Loucy (cell line): ENCODE measurements around the gene AVPR2.

Experiments
- H2AFZ ChIP-seq: fragments of 200-600 bp; sonication (generic); 2 replicates; pipeline ENCODE4 v1.6.0; 2016; ENCODE audit warnings: antibody characterized with exemption, mild to moderate bottlenecking, low read length, moderate library complexity
- H3F3A ChIP-seq: fragments of 200-600 bp; 2 replicates; pipeline ENCODE4 v1.6.0; 2016; ENCODE audit warnings: antibody characterized with exemption, low read depth, mild to moderate bottlenecking
- H3K27me3 ChIP-seq: fragments of 200-600 bp; sonication (generic); 2 replicates; pipeline ENCODE4 v1.6.1; 2014; ENCODE audit warnings: low read length, mild to moderate bottlenecking; ENCODE audit not compliant: insufficient read depth, poor library complexity, severe bottlenecking
- H3K36me3 ChIP-seq: fragments of 200-600 bp; sonication (generic); 2 replicates; pipeline ENCODE4 v1.6.1; 2016; ENCODE audit warnings: low read length; ENCODE audit not compliant: insufficient read depth
- H3K4me1 ChIP-seq: fragments of 200-600 bp; sonication (generic); 2 replicates; pipeline ENCODE4 v1.5.1; 2014; ENCODE audit warnings: low read length, mild to moderate bottlenecking; ENCODE audit not compliant: insufficient read depth, poor library complexity, severe bottlenecking
- H3K4me2 ChIP-seq: fragments of 200-600 bp; sonication (generic); 2 replicates; pipeline ENCODE4 v1.6.0; 2014; ENCODE audit warnings: antibody characterized with exemption, low read length, low read depth, mild to moderate bottlenecking; ENCODE audit not compliant: poor library complexity, severe bottlenecking
- H3K4me3 ChIP-seq: fragments of 200-600 bp; sonication (generic); 2 replicates; pipeline ENCODE4 v1.5.1; 2014; ENCODE audit warnings: low read length, mild to moderate bottlenecking, mixed read lengths; ENCODE audit not compliant: poor library complexity, severe bottlenecking
- H3K79me2 ChIP-seq: fragments of 200-600 bp; sonication (generic); 2 replicates; pipeline ENCODE4 v1.6.1; 2014; ENCODE audit warnings: low read length; ENCODE audit not compliant: insufficient read depth
- H3K9ac ChIP-seq: fragments of 200-600 bp; sonication (generic); 2 replicates; pipeline ENCODE4 v1.6.0; 2014; ENCODE audit warnings: mild to moderate bottlenecking, low read depth, low read length, moderate library complexity; ENCODE audit not compliant: poor library complexity, severe bottlenecking
- H3K9me2 ChIP-seq: fragments of 200-600 bp; sonication (generic); replicated peaks from 2 replicates; pipeline ENCODE4 v1.6.1; 2016; ENCODE audit warnings: low read depth, low read length, mixed read lengths
- H3K9me3 ChIP-seq: fragments of 200-600 bp; sonication (generic); 2 replicates; pipeline ENCODE4 v1.6.1; 2014; ENCODE audit warnings: mild to moderate bottlenecking, antibody characterized with exemption, low read length, low read depth; ENCODE audit not compliant: insufficient read depth
- H4K20me1 ChIP-seq: fragments of 200-600 bp; sonication (generic); 2 replicates; pipeline ENCODE4 v1.6.0; 2014; ENCODE audit warnings: antibody characterized with exemption, low read length, mild to moderate bottlenecking; ENCODE audit not compliant: insufficient read depth, poor library complexity, severe bottlenecking
- EZH2phosphoT487 ChIP-seq: fragments of 200-600 bp; IDR thresholded peaks from 2 replicates; pipeline ENCODE4 v1.6.1; 2018; ENCODE audit warnings: antibody characterized with exemption, mild to moderate bottlenecking, moderate library complexity, borderline replicate concordance
- TF ChIP-seq, protein P1 (sequence below): fragments of 200-600 bp; sonication (generic); conservative IDR thresholded peaks from 2 replicates; pipeline ENCODE4 v1.5.1; 2014; ENCODE audit warnings: mild to moderate bottlenecking, antibody characterized with exemption, low read length

The AVPR2 gene

DNA sequence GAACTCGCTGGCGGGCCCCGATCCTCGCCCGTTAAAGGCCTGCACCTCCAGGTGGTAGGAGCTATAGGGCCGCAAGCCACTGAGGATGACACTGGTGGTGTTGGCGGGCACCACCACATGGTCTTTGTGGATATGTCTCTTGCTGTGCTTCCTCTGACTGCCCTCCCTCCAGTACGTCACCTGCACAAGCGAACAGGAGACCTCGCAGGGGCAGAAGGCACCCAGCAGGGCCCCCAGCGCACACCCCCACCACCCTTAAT, 39.2 kb upstream of the AVPR2 start:
- no peak overlapping the region for H3K4me2 ChIP-seq
- H3K4me3 ChIP-seq, result no peak overlapping the region
- no peaks in the 10 kb centered on the region for H3K36me3 ChIP-seq
- H3K9me2 ChIP-seq, result no peaks in the 10 kb centered on the region
- no peaks in the 10 kb centered on the region for H3K79me2 ChIP-seq
- H3K9ac ChIP-seq, result no peak overlapping the region
- H2AFZ ChIP-seq, result no peak overlapping the region
- no peaks in the 10 kb centered on the region for H3F3A ChIP-seq
- no peak for TF ChIP-seq EZH2phosphoT487
- TF ChIP-seq, protein P1, sequence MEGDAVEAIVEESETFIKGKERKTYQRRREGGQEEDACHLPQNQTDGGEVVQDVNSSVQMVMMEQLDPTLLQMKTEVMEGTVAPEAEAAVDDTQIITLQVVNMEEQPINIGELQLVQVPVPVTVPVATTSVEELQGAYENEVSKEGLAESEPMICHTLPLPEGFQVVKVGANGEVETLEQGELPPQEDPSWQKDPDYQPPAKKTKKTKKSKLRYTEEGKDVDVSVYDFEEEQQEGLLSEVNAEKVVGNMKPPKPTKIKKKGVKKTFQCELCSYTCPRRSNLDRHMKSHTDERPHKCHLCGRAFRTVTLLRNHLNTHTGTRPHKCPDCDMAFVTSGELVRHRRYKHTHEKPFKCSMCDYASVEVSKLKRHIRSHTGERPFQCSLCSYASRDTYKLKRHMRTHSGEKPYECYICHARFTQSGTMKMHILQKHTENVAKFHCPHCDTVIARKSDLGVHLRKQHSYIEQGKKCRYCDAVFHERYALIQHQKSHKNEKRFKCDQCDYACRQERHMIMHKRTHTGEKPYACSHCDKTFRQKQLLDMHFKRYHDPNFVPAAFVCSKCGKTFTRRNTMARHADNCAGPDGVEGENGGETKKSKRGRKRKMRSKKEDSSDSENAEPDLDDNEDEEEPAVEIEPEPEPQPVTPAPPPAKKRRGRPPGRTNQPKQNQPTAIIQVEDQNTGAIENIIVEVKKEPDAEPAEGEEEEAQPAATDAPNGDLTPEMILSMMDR, result no peak
- no peaks in the 10 kb centered on the region for H4K20me1 ChIP-seq
- no peaks in the 10 kb centered on the region for H3K4me1 ChIP-seq
- H3K9me3 ChIP-seq, result no peaks in the 10 kb centered on the region
- no peaks in the 10 kb centered on the region for H3K27me3 ChIP-seq

GRCh38 chrX:153865685-153866084, 38.8 kb upstream of the AVPR2 start:
- no peaks in the 10 kb centered on the region for H3F3A ChIP-seq
- no peak overlapping the region for H3K4me3 ChIP-seq
- H3K79me2 ChIP-seq, result no peaks in the 10 kb centered on the region
- no peaks in the 10 kb centered on the region for H3K9me2 ChIP-seq
- no peaks in the 10 kb centered on the region for H4K20me1 ChIP-seq
- no peak overlapping the region for H3K9ac ChIP-seq
- H3K27me3 ChIP-seq, result no peaks in the 10 kb centered on the region
- no peaks in the 10 kb centered on the region for H3K36me3 ChIP-seq
- H3K4me2 ChIP-seq, result no peak overlapping the region
- H3K4me1 ChIP-seq, result no peaks in the 10 kb centered on the region
- no peak overlapping the region for H2AFZ ChIP-seq
- TF ChIP-seq, protein P1, result no peak
- TF ChIP-seq EZH2phosphoT487, result no peak
- no peaks in the 10 kb centered on the region for H3K9me3 ChIP-seq

- Histone ChIP-seq H3K9ac (no peak overlapping the region), H3K9me2 (no peaks in the 10 kb centered on the region), H3F3A (no peaks in the 10 kb centered on the region), H3K9me3 (no peaks in the 10 kb centered on the region), H3K27me3 (no peaks in the 10 kb centered on the region), H3K4me2 (no peak overlapping the region), H4K20me1 (no peaks in the 10 kb centered on the region), H2AFZ (no peak overlapping the region), H3K79me2 (no peaks in the 10 kb centered on the region), H3K36me3 (no peaks in the 10 kb centered on the region), H3K4me3 (no peak overlapping the region), H3K4me1 (no peaks in the 10 kb centered on the region)
- TF ChIP-seq, protein P1, result no peak
- TF ChIP-seq EZH2phosphoT487, result no peak
Measured at GRCh38 chrX:153866302-153867019, 38.0 kb upstream of the AVPR2 start.
